Measurements from ENCODE around the gene EIF2S2.
"Not testable (repeated sequence)": the region's sequence is repeated elsewhere in the genome, so short reads cannot be mapped to it uniquely, and the experiment has no call there.

- TF ChIP-seq EZH2 (IDR thresholded peaks at IDR 0.05), result not testable (repeated sequence)
- TF ChIP-seq, protein P1, sequence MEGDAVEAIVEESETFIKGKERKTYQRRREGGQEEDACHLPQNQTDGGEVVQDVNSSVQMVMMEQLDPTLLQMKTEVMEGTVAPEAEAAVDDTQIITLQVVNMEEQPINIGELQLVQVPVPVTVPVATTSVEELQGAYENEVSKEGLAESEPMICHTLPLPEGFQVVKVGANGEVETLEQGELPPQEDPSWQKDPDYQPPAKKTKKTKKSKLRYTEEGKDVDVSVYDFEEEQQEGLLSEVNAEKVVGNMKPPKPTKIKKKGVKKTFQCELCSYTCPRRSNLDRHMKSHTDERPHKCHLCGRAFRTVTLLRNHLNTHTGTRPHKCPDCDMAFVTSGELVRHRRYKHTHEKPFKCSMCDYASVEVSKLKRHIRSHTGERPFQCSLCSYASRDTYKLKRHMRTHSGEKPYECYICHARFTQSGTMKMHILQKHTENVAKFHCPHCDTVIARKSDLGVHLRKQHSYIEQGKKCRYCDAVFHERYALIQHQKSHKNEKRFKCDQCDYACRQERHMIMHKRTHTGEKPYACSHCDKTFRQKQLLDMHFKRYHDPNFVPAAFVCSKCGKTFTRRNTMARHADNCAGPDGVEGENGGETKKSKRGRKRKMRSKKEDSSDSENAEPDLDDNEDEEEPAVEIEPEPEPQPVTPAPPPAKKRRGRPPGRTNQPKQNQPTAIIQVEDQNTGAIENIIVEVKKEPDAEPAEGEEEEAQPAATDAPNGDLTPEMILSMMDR (IDR thresholded peaks at IDR 0.05), result not testable (repeated sequence)
Observed at GRCh38 chr20:34132943-34133342, 20.9 kb upstream of the EIF2S2 start.
